Activated CD8-positive, alpha-beta memory T cell treated with anti-CD3 and anti-CD28 coated beads, Interleukin-2, amount 50 U/mL, for 24 hours (primary cell): ENCODE data around the gene SDCCAG8.

Experiments
- DNase-seq: peaks from one replicate; pipeline ENCODE4 v3.0.0-alpha.2; 2020; ENCODE audit errors: extremely low read depth

The SDCCAG8 gene

GRCh38 chr1:243254233-243254926, 1.5 kb upstream of the SDCCAG8 start:
- DNase-seq: peak; percentile 49

- peak; percentile 83 for DNase-seq
Measured at GRCh38 chr1:243254927-243255790, 682 bp upstream of the SDCCAG8 start, which contains the start of gene CEP170. TSS of gene CEP170 (minus strand) at chr1:243255281. CDS start at chr1:243225280, 30,001 bp downstream.

- DNase-seq: no peak
Measured at GRCh38 chr1:243256590-243256989, 749 bp downstream of the SDCCAG8 start.

GRCh38 chr1:243257189-243257588, 1.3 kb downstream of the SDCCAG8 start:
- no peak for DNase-seq

- DNase-seq: no peak
Measured at GRCh38 chr1:243258731-243259130, 2.9 kb downstream of the SDCCAG8 start.

GRCh38 chr1:243260221-243260880, 4.5 kb downstream of the SDCCAG8 start:
- no peak for DNase-seq

GRCh38 chr1:243261390-243261789, 5.5 kb downstream of the SDCCAG8 start:
- DNase-seq: no peak

GRCh38 chr1:243264717-243265116, 8.9 kb downstream of the SDCCAG8 start:
- no peak for DNase-seq

GRCh38 chr1:243266231-243266630, 10.4 kb downstream of the SDCCAG8 start:
- no peak for DNase-seq

- DNase-seq: no peak
Measured at GRCh38 chr1:243267471-243267880, 11.6 kb downstream of the SDCCAG8 start.

GRCh38 chr1:243267914-243268653, 12.2 kb downstream of the SDCCAG8 start:
- DNase-seq: no peak

- no peak for DNase-seq
Measured at GRCh38 chr1:243268751-243269460, 13.1 kb downstream of the SDCCAG8 start.

GRCh38 chr1:243269461-243269801, 13.6 kb downstream of the SDCCAG8 start:
- DNase-seq: no peak

GRCh38 chr1:243270097-243270864, 14.4 kb downstream of the SDCCAG8 start:
- no peak for DNase-seq

GRCh38 chr1:243271996-243272395, 16.2 kb downstream of the SDCCAG8 start:
- no peak for DNase-seq

- no peak for DNase-seq
Measured at GRCh38 chr1:243272401-243272800, 16.6 kb downstream of the SDCCAG8 start.

GRCh38 chr1:243273506-243273905, 17.7 kb downstream of the SDCCAG8 start:
- no peak for DNase-seq

GRCh38 chr1:243273945-243274344, 18.1 kb downstream of the SDCCAG8 start:
- DNase-seq: no peak

- DNase-seq: no peak
Measured at GRCh38 chr1:243275316-243275715, 19.5 kb downstream of the SDCCAG8 start.

- no peak for DNase-seq
Measured at GRCh38 chr1:243280571-243281129, 24.8 kb downstream of the SDCCAG8 start.
